ENCODE results near the gene RFC3. TPM values are rescaled to one million over a fixed set of nuclear protein-coding genes. Genes with fewer than 3 reads are reported as not detected.

RFC3 gene
- total RNA-seq, 1 experiment from 2014 or later, result 38.2 TPM

- Histone ChIP-seq H3K9ac (ENCODE audit: low read length) (no peak overlapping the region), H2AFZ (ENCODE audit: low read depth, low read length, poor library complexity, severe bottlenecking) (no peak overlapping the region)
- POLR2A ChIA-PET, result no interaction called here
These were observed 48.0 kb downstream of the RFC3 start for GRCh38 chr13:33865945-33866344.

More at GRCh38 chr13:33865945-33866344, 48.0 kb downstream of the RFC3 start:
- Histone ChIP-seq H3K79me2 (ENCODE audit: insufficient read depth, low read length) (no peaks in the 10 kb centered on the region), H3K4me2 (ENCODE audit: low read length) (no peak overlapping the region), H3K4me1 (ENCODE audit: control insufficient read depth in 1 of 2, insufficient read depth in 2 of 2, low read length in 2 of 2) (no peaks in the 10 kb centered on the region), H3K9me2 (ENCODE audit: insufficient read depth) (no peaks in the 10 kb centered on the region), H3K9me3 (ENCODE audit: control insufficient read depth in 1 of 2, insufficient read depth in 1 of 2, low read depth in 1 of 2, low read length in 2 of 2) (no peaks in the 10 kb centered on the region), H3K27ac (ENCODE audit: low read depth, low read length) (no peak overlapping the region), H4K20me1 (ENCODE audit: insufficient read depth) (no peaks in the 10 kb centered on the region), H3K4me3 (replicated peaks in 1 of 2; ENCODE audit: low read depth in 1 of 2, low read length in 2 of 2) (no peak overlapping the region), H3K27me3 (ENCODE audit: insufficient read depth, low read length) (no peaks in the 10 kb centered on the region), H3K36me3 (ENCODE audit: control insufficient read depth in 1 of 2, insufficient read depth in 2 of 2, low read length in 2 of 2) (no peaks in the 10 kb centered on the region)
- TF ChIP-seq POLR2A (IDR thresholded peaks at IDR 0.05; ENCODE audit: borderline replicate concordance, extremely low read depth, insufficient read depth, insufficient read length), result no peak
- no peak for TF ChIP-seq SP1 (IDR thresholded peaks at IDR 0.05; ENCODE audit: low read depth)
- no peak for TF ChIP-seq ZFX (IDR thresholded peaks at IDR 0.05)
- TF ChIP-seq TCF7L2 (IDR thresholded peaks at IDR 0.05; ENCODE audit: borderline replicate concordance, extremely low read depth, insufficient read depth, insufficient read length), result no peak
- TF ChIP-seq YY1 (IDR thresholded peaks at IDR 0.05; ENCODE audit: extremely low read depth, insufficient replicate concordance, low read depth, low read length), result no peak
- TF ChIP-seq ELF1 (IDR thresholded peaks at IDR 0.05; ENCODE audit: borderline replicate concordance, low read depth), result no peak
- TF ChIP-seq CTCF (IDR thresholded peaks at IDR 0.05 in 2 of 3, conservative IDR thresholded peaks at IDR 0.05 in 1 of 3; ENCODE audit: borderline replicate concordance in 1 of 3, insufficient read depth in 1 of 3, low read depth in 2 of 3, low read length in 2 of 3), result no peak
- TF ChIP-seq ZBTB33 (IDR thresholded peaks at IDR 0.05; ENCODE audit: extremely low read depth, insufficient replicate concordance, low read length), result no peak
- TF ChIP-seq SIN3A (IDR thresholded peaks at IDR 0.05; ENCODE audit: low read depth), result no peak
- TF ChIP-seq POLR2AphosphoS5 (IDR thresholded peaks at IDR 0.05; ENCODE audit: low read depth, low read length), result no peak
- TF ChIP-seq CEBPB (IDR thresholded peaks at IDR 0.05; ENCODE audit: low read depth), result no peak
- TF ChIP-seq CBX3 (IDR thresholded peaks at IDR 0.05; ENCODE audit: low read depth), result no peak
- no peak for TF ChIP-seq MAX (IDR thresholded peaks at IDR 0.05)
- TF ChIP-seq FOSL1 (IDR thresholded peaks at IDR 0.05; ENCODE audit: low read depth), result no peak
- no peak for TF ChIP-seq JUND (IDR thresholded peaks at IDR 0.05)
- intact Hi-C loops (cut with micrococcal nuclease), result no loop called here
- RAD21 ChIA-PET (ENCODE audit: low non-redundant PET in 1 of 2, low total read pairs in 2 of 2, uncharacterized antibody in 2 of 2, unreplicated experiment in 2 of 2), result no interaction called here
- no peak for ATAC-seq
- CTCF ChIA-PET, result no interaction called here
- no peak for DNase-seq (ENCODE audit: low read depth, low spot score)
- no TSS peak for BruUV-seq (replicated peaks)
